OCI-LY7 (cell line): ENCODE measurements around the gene VASH2.

ENCODE experiments used
- CTCF ChIP-seq: fragments of 200-600 bp; sonication (generic); conservative IDR thresholded peaks from 2 replicates; pipeline ENCODE4 v1.5.1; 2014; ENCODE audit warnings: mild to moderate bottlenecking, antibody characterized with exemption, low read length, moderate library complexity, mixed read lengths
- EZH2phosphoT487 ChIP-seq: fragments of 200-600 bp; sonication (generic); IDR thresholded peaks from 2 replicates; pipeline ENCODE4 v1.6.1; 2018; ENCODE audit warnings: low read depth, borderline replicate concordance, mild to moderate bottlenecking, mixed run types, antibody characterized with exemption, low read length, moderate library complexity, mixed read lengths

GRCh38 chr1:212945463-212946160, 4.7 kb upstream of the VASH2 start:
- no peak for TF ChIP-seq CTCF
- TF ChIP-seq EZH2phosphoT487: no peak
